Measurements from ENCODE around the gene HTR6.

DNA sequence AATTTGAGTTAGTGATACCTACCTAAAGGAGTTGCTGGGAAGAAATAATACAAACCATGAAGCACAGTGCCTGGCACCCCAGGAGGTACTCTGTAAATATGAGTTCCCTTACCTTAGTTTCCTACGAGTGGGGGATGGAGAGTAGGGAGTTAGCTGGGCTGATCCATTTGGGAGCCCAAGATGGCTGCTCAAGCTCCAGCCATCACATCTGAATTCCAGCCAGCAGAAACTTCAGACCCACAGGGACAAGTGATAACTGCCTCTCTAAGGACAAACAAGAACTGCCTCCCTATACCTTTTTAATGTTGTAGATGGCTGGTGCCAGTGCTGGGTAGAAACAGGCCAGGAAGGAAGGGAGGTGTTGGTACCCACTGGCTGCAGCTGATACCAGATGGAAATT, 22.7 kb downstream of the HTR6 start:
- TF ChIP-seq POLR2A (IDR thresholded peaks at IDR 0.05; ENCODE audit: low read depth, low read length) (no peak), RCOR1 (IDR thresholded peaks at IDR 0.05; ENCODE audit: insufficient replicate concordance, low read length) (no peak), MXI1 (IDR thresholded peaks at IDR 0.05; ENCODE audit: borderline replicate concordance, low read depth, low read length) (no peak), MAZ (IDR thresholded peaks at IDR 0.05; ENCODE audit: borderline replicate concordance, low read depth, low read length) (no peak), BHLHE40 (IDR thresholded peaks at IDR 0.05; ENCODE audit: low read depth, low read length) (no peak), RFX5 (IDR thresholded peaks at IDR 0.05; ENCODE audit: low read depth, low read length) (no peak), CEBPB (IDR thresholded peaks at IDR 0.05; ENCODE audit: low read depth, low read length) (no peak)
- TF ChIP-seq, protein P1, sequence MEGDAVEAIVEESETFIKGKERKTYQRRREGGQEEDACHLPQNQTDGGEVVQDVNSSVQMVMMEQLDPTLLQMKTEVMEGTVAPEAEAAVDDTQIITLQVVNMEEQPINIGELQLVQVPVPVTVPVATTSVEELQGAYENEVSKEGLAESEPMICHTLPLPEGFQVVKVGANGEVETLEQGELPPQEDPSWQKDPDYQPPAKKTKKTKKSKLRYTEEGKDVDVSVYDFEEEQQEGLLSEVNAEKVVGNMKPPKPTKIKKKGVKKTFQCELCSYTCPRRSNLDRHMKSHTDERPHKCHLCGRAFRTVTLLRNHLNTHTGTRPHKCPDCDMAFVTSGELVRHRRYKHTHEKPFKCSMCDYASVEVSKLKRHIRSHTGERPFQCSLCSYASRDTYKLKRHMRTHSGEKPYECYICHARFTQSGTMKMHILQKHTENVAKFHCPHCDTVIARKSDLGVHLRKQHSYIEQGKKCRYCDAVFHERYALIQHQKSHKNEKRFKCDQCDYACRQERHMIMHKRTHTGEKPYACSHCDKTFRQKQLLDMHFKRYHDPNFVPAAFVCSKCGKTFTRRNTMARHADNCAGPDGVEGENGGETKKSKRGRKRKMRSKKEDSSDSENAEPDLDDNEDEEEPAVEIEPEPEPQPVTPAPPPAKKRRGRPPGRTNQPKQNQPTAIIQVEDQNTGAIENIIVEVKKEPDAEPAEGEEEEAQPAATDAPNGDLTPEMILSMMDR (conservative IDR thresholded peaks at IDR 0.05; ENCODE audit: low read depth, low read length), result no peak
- TF ChIP-seq, protein P2, sequence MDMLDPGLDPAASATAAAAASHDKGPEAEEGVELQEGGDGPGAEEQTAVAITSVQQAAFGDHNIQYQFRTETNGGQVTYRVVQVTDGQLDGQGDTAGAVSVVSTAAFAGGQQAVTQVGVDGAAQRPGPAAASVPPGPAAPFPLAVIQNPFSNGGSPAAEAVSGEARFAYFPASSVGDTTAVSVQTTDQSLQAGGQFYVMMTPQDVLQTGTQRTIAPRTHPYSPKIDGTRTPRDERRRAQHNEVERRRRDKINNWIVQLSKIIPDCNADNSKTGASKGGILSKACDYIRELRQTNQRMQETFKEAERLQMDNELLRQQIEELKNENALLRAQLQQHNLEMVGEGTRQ (IDR thresholded peaks at IDR 0.05; ENCODE audit: low read depth, low read length), result no peak
